ENCODE results near the gene ADAMTS17. TPM values are rescaled to one million over a fixed set of nuclear protein-coding genes. Genes with fewer than 3 reads are reported as not detected.

Gene ADAMTS17
- total and polyA plus RNA-seq, 5 donors from 2014 or later = 0.20 to 8.2 (median 0.67) TPM; not detected in 1

DNA sequence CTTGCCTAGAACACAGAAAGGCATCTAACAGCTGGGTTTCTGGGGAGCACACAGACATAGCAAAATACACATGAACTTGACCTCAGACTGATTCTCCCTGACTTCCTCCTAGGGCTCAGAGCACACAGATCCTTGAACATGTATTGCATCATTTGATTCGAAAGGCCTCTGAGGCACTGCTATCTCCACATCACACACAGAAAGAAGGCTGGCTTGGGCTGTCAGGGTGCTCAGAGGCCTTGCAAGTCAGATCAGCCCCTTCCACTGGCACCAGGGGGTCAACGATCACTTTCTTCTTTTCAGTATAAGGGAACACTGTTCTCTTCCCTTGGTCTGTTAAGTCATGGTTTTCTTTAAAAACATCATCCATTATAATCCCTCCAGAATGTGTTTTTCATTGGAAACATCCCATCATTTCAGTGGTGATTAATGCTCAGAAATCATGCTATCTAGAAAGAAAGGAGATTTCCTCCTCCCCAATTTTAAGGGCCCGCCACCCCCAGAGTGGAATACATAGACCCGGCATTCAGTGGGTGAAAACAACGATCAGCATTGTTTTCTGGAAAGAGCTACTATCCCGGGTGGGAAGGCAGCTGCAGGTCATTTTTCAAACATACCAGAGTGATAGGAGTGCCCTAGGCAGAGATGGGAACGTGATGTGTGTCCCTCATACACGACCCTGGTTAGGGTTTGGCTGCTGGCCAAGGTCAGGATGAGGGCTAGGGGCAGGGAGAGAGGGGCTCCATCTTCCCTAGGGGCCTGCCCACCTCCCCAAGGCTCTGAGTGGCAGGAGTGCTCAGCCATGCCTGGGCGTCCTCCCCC, 355.3 kb downstream of the ADAMTS17 start:
- Mint-ChIP-seq H3K9me3 (peaks cover 0 to 6% (median 0%) of the 10 kb centered on the region in 7 donors), H3K27ac (no peak overlapping the region), H3K4me3 (no peak overlapping the region), H3K27me3 (no peaks in the 10 kb centered on the region), H3K36me3 (peaks cover 16% of the 10 kb centered on the region), H3K4me1 (no peaks in the 10 kb centered on the region)
- DNase-seq = no peak
- no peaks in the 10 kb centered on the region for H3K36me3 ChIP-seq (ENCODE audit: control insufficient read depth, insufficient read depth, low read length)
- no peak overlapping the region for H3K27ac ChIP-seq (ENCODE audit: insufficient read depth, low read length, poor library complexity, severe bottlenecking)
- no peaks in the 10 kb centered on the region for H3K27me3 ChIP-seq (ENCODE audit: control insufficient read depth, insufficient read depth, low read length)
- no peaks in the 10 kb centered on the region for H3K9me3 ChIP-seq (ENCODE audit: control insufficient read depth in 2 of 2, low read length in 2 of 2)
- no peaks in the 10 kb centered on the region for H3K4me1 ChIP-seq (ENCODE audit: control insufficient read depth, insufficient read depth, low read length, poor library complexity, severe bottlenecking)
- ATAC-seq (ENCODE audit: low read depth in 2 of 2) = no peak
- no peak overlapping the region for H3K4me3 ChIP-seq (ENCODE audit: low read depth, low read length)

DNA sequence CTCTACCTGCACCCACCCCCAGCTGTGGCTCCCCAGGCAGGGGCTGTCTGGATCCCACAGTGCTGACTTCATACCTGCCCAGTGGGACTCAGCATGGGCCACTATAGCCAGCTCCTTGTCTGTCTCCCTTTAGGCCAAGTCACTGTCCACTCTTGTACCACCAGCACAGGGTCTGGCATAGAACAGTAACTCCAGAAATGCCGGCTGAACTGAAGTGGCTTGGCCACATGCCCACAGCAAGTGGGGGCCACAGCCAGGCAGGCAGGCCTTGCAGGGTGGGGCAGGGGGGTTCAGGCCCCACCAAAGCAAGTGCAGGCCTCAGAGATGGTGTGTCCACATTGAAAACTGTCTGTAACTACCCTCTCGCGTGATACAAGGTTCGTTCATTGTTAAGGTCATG, 355.9 kb downstream of the ADAMTS17 start:
- H3K4me1 ChIP-seq (ENCODE audit: control insufficient read depth, insufficient read depth, low read length, poor library complexity, severe bottlenecking) = no peaks in the 10 kb centered on the region
- H3K27me3 ChIP-seq (ENCODE audit: control insufficient read depth, insufficient read depth, low read length) = no peaks in the 10 kb centered on the region
- ATAC-seq (ENCODE audit: low read depth in 2 of 2) = no peak
- Mint-ChIP-seq H3K4me1 (no peaks in the 10 kb centered on the region), H3K27me3 (no peaks in the 10 kb centered on the region), H3K27ac (no peak overlapping the region), H3K9me3 (peaks cover 0 to 4% (median 0%) of the 10 kb centered on the region in 7 donors), H3K4me3 (no peak overlapping the region), H3K36me3 (peaks cover 10% of the 10 kb centered on the region)
- no peak for DNase-seq
- no peaks in the 10 kb centered on the region for H3K9me3 ChIP-seq (ENCODE audit: control insufficient read depth in 2 of 2, low read length in 2 of 2)
- H3K4me3 ChIP-seq (ENCODE audit: low read depth, low read length) = no peak overlapping the region
- no peaks in the 10 kb centered on the region for H3K36me3 ChIP-seq (ENCODE audit: control insufficient read depth, insufficient read depth, low read length)
- H3K27ac ChIP-seq (ENCODE audit: insufficient read depth, low read length, poor library complexity, severe bottlenecking) = no peak overlapping the region

DNA sequence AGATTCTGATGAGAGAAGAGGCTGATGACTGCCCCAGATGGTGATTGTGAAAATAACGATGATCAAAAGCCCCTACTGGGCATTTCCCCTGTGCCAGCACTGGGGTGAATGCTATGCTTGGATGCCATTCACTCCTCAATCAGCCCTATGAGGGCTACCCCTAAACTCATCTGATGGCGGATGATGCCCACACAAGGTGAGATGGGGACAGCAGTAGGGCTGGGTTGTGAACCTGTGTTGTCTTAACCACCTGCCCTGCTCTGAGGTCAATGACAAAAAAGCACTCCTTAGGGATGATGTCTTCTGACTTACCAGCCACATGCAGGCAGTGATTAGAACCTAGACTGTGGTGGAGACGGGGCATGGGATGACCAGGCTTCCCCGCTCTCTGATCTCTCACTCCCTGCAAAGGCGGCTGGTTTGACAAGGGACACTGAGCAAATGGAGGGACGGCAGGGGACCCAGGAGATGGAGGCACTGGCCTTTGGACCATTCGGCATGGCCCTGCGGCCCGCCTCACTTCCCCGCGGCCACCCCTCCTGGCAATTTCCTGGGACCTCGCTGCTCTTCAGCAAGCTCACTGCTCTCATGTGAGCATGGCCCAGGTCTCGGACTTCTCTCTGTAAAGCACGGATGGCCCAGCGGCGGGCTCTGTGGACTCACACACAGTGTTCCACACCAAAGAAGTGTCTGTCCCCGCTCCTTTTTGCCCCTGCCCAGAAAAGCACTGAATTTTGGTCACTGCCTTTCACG, 357.1 kb downstream of the ADAMTS17 start:
- ATAC-seq (ENCODE audit: low read depth in 2 of 2) (no peak), DNase-seq (no peak)
- Histone ChIP-seq H3K4me1 (ENCODE audit: control insufficient read depth, insufficient read depth, low read length, poor library complexity, severe bottlenecking) (no peaks in the 10 kb centered on the region), H3K36me3 (ENCODE audit: control insufficient read depth, insufficient read depth, low read length) (no peaks in the 10 kb centered on the region), H3K4me3 (ENCODE audit: low read depth, low read length) (no peak overlapping the region), H3K27me3 (ENCODE audit: control insufficient read depth, insufficient read depth, low read length) (no peaks in the 10 kb centered on the region), H3K9me3 (ENCODE audit: control insufficient read depth in 2 of 2, low read length in 2 of 2) (no peaks in the 10 kb centered on the region), H3K27ac (ENCODE audit: insufficient read depth, low read length, poor library complexity, severe bottlenecking) (no peak overlapping the region)
- H3K9me3 Mint-ChIP-seq = peaks cover 0 to 3% (median 0%) of the 10 kb centered on the region in 7 donors
- H3K27me3 Mint-ChIP-seq = no peaks in the 10 kb centered on the region
- H3K4me1 Mint-ChIP-seq = no peaks in the 10 kb centered on the region
- peaks cover 7% of the 10 kb centered on the region for H3K36me3 Mint-ChIP-seq
- H3K27ac Mint-ChIP-seq = no peak overlapping the region
- H3K4me3 Mint-ChIP-seq = no peak overlapping the region

DNA sequence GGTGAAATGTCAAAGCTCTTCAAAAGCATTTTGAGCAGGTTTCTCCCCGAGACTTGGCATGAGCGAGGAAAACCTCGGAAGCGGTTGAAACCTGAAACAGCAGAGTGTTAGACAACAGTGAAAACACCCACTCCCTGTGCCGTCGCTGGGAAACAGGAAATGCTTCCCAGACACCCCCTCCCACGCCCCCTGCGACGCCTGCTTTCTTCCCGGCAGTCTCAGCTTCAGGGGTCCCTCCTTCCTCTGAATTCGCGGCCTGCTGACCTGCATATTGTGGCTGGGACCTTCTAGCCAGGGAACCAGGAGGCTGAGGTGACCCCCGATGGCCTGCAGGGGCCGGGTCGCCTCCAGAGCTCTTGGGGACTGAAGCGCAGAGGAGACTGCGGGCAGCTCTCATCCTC, 357.9 kb downstream of the ADAMTS17 start:
- Histone ChIP-seq H3K36me3 (ENCODE audit: control insufficient read depth, insufficient read depth, low read length) (no peaks in the 10 kb centered on the region), H3K27me3 (ENCODE audit: control insufficient read depth, insufficient read depth, low read length) (no peaks in the 10 kb centered on the region), H3K4me3 (ENCODE audit: low read depth, low read length) (no peak overlapping the region), H3K4me1 (ENCODE audit: control insufficient read depth, insufficient read depth, low read length, poor library complexity, severe bottlenecking) (no peaks in the 10 kb centered on the region), H3K27ac (ENCODE audit: insufficient read depth, low read length, poor library complexity, severe bottlenecking) (no peak overlapping the region), H3K9me3 (ENCODE audit: control insufficient read depth in 2 of 2, low read length in 2 of 2) (no peaks in the 10 kb centered on the region)
- ATAC-seq (ENCODE audit: low read depth in 2 of 2) (no peak), DNase-seq (no peak)
- H3K27me3 Mint-ChIP-seq = no peaks in the 10 kb centered on the region
- no peaks in the 10 kb centered on the region for H3K4me1 Mint-ChIP-seq
- no peak overlapping the region for H3K27ac Mint-ChIP-seq
- H3K4me3 Mint-ChIP-seq = no peak overlapping the region
- H3K9me3 Mint-ChIP-seq = peaks cover 0 to 3% (median 0%) of the 10 kb centered on the region in 7 donors
- H3K36me3 Mint-ChIP-seq = peaks cover 7% of the 10 kb centered on the region

DNA sequence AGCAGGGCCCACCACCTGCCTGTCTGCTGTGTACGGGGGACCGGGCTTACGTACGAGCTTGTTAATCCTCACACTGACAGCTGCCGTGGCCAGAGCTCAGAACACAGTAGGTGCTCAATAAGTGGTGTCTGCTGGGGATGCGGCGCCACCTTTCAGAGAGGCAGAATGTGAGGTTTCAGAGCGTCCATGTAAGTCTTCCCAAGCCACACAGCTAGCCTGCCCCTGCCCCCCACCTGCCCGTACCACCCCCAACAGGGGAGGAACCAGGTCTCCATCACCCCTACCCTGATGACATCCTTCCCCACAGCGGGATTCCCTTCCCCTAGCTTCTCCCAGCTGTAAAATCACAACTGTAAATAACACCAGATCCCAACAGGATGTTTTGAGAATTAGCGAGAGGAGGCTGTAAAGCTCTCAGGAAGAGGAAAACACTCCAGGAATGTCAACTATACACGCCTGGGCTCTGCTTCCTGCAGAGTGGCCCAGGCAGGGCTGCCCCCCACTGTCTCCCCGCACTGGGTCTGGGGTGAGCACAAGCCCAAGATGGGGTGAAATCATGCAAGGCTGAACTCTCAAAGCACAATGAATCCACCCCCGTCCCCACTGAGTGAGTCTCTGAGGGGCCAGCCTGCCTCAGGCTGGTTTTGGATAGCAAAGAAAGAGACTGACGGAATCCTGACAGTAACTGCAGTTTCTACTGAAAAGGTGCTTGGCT, 358.4 kb downstream of the ADAMTS17 start:
- Histone ChIP-seq H3K36me3 (ENCODE audit: control insufficient read depth, insufficient read depth, low read length) (no peaks in the 10 kb centered on the region), H3K27me3 (ENCODE audit: control insufficient read depth, insufficient read depth, low read length) (no peaks in the 10 kb centered on the region), H3K4me3 (ENCODE audit: low read depth, low read length) (no peak overlapping the region), H3K27ac (ENCODE audit: insufficient read depth, low read length, poor library complexity, severe bottlenecking) (no peak overlapping the region), H3K4me1 (ENCODE audit: control insufficient read depth, insufficient read depth, low read length, poor library complexity, severe bottlenecking) (no peaks in the 10 kb centered on the region), H3K9me3 (ENCODE audit: control insufficient read depth in 2 of 2, low read length in 2 of 2) (no peaks in the 10 kb centered on the region)
- Mint-ChIP-seq H3K27me3 (no peaks in the 10 kb centered on the region), H3K9me3 (peaks cover 0 to 2% (median 0%) of the 10 kb centered on the region in 7 donors), H3K36me3 (peaks cover 3% of the 10 kb centered on the region), H3K27ac (no peak overlapping the region), H3K4me3 (no peak overlapping the region), H3K4me1 (no peaks in the 10 kb centered on the region)
- no peak for ATAC-seq (ENCODE audit: low read depth in 2 of 2)
- no peak for DNase-seq

DNA sequence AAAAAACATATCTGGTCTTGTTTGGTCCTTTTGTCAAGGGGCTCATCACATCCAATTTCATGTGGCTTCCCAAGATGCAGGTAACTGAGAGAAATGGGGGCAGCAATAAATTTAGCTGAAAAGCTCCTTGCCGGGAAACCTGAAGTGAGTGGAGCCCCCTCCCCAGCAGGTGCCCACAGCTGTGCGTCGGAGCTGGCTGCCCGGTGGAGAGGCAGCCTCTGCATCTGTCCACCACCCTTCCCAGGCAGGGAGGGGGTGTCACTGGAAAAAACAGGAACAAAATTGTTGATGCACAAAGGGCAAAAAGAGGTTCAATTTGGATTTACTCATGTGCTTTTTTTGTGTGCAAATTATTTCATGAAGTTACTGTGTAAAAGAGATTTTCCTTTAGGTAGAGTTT, 359.1 kb downstream of the ADAMTS17 start:
- H3K4me3 Mint-ChIP-seq = no peak overlapping the region
- no peak overlapping the region for H3K27ac Mint-ChIP-seq
- H3K9me3 Mint-ChIP-seq = no peaks in the 10 kb centered on the region
- no peaks in the 10 kb centered on the region for H3K36me3 ChIP-seq (ENCODE audit: control insufficient read depth, insufficient read depth, low read length)
- H3K4me1 Mint-ChIP-seq = no peaks in the 10 kb centered on the region
- DNase-seq = no peak
- H3K27ac ChIP-seq (ENCODE audit: insufficient read depth, low read length, poor library complexity, severe bottlenecking) = no peak overlapping the region
- no peaks in the 10 kb centered on the region for H3K27me3 Mint-ChIP-seq
- no peak for ATAC-seq (ENCODE audit: low read depth in 2 of 2)
- no peak overlapping the region for H3K4me3 ChIP-seq (ENCODE audit: low read depth, low read length)
- no peaks in the 10 kb centered on the region for H3K4me1 ChIP-seq (ENCODE audit: control insufficient read depth, insufficient read depth, low read length, poor library complexity, severe bottlenecking)
- no peaks in the 10 kb centered on the region for H3K9me3 ChIP-seq (ENCODE audit: control insufficient read depth in 2 of 2, low read length in 2 of 2)
- H3K36me3 Mint-ChIP-seq = no peaks in the 10 kb centered on the region
- H3K27me3 ChIP-seq (ENCODE audit: control insufficient read depth, insufficient read depth, low read length) = no peaks in the 10 kb centered on the region

DNA sequence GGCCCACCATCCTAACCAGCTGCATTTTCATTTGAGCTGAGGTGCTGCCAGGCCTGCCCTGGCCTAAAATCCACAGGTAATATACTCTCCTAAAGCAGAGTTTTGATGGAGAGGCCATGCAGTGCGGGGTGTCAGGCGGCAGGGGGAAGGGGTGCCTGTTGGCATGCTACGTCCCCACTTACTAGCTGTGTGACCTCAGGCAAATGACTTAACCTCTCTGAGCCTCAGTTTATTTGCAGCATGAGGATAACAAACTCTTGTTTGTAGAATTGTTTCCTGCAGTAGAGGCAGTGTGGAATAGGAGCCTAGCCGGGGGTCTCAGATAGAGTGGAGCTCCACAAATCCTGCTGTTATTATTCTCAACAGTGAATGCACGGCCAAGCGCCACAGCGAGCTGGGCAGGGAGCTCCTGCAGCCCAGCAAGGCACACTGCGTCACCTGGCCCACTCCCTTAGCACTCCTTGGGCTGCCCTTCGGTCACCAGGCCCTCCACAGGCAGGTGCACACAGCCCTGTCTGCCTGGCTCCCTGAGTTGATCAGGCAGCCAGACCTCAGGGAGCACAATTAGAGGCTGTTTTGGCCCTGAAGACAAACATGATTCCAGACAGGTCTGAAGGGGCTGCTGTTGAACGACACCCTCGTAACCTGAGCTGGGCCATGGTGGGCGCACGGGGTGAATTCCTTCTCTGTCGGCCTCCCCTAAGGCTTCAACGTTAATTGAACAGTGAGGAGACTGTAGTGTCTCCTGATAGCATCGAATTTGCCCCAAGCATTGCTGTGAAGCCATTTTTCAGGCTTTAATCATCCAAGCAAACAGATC, 359.7 kb downstream of the ADAMTS17 start:
- ATAC-seq (ENCODE audit: low read depth in 2 of 2) (no peak), DNase-seq (no peak)
- Histone ChIP-seq H3K36me3 (ENCODE audit: control insufficient read depth, insufficient read depth, low read length) (no peaks in the 10 kb centered on the region), H3K4me1 (ENCODE audit: control insufficient read depth, insufficient read depth, low read length, poor library complexity, severe bottlenecking) (no peaks in the 10 kb centered on the region), H3K27me3 (ENCODE audit: control insufficient read depth, insufficient read depth, low read length) (no peaks in the 10 kb centered on the region), H3K9me3 (ENCODE audit: control insufficient read depth in 2 of 2, low read length in 2 of 2) (no peaks in the 10 kb centered on the region), H3K27ac (ENCODE audit: insufficient read depth, low read length, poor library complexity, severe bottlenecking) (no peak overlapping the region), H3K4me3 (ENCODE audit: low read depth, low read length) (no peak overlapping the region)
- H3K4me1 Mint-ChIP-seq = no peaks in the 10 kb centered on the region
- H3K27me3 Mint-ChIP-seq = no peaks in the 10 kb centered on the region
- H3K36me3 Mint-ChIP-seq = no peaks in the 10 kb centered on the region
- no peak overlapping the region for H3K4me3 Mint-ChIP-seq
- no peak overlapping the region for H3K27ac Mint-ChIP-seq
- H3K9me3 Mint-ChIP-seq = no peaks in the 10 kb centered on the region

All from CD4-positive, CD25-positive, alpha-beta regulatory T cell (primary cell).